CD14-positive monocyte (primary cell): Measurements from ENCODE around the gene TCF4. TPM values are rescaled to one million over a fixed set of nuclear protein-coding genes. Genes with fewer than 3 reads are reported as not detected.

Experiments
- DNase-seq, 3 donors: peaks; one replicate each; pipeline ENCODE4 v3.0.0-alpha.2; 2011 to 2022
- H2AFZ ChIP-seq: 2 replicates; pipeline ENCODE4 v1.6.0; 2012; ENCODE audit warnings: mild to moderate bottlenecking, low read depth, low read length, inconsistent platforms; ENCODE audit not compliant: insufficient read depth, poor library complexity, severe bottlenecking
- H3K27ac ChIP-seq, 2 donors: 1 replicate in 1 of 2; 2 replicates in 1 of 2; pipeline ENCODE4 v1.5.1; 2012 to 2013; ENCODE audit warnings: low read length in 2 of 2, control low read depth in 1 of 2, inconsistent platforms in 1 of 2, low read depth in 1 of 2, mild to moderate bottlenecking in 1 of 2
- H3K27me3 ChIP-seq, 2 donors: one replicate each; pipeline versions ENCODE4 v1.6.0 to v1.6.1; 2011 to 2013; ENCODE audit warnings: low read length in 2 of 2; ENCODE audit not compliant: control insufficient read depth in 2 of 2, insufficient read depth in 2 of 2
- H3K36me3 ChIP-seq, 2 donors: replicated peaks in 1 of 2; 1 replicate in 1 of 2; 2 replicates in 1 of 2; pipeline versions ENCODE4 v1.5.1 to v1.6.1; 2012 to 2013; ENCODE audit warnings: low read length in 2 of 2, control low read depth in 1 of 2, inconsistent platforms in 1 of 2, mild to moderate bottlenecking in 1 of 2; ENCODE audit not compliant: insufficient read depth in 2 of 2, control insufficient read depth in 1 of 2
- H3K4me1 ChIP-seq, 2 donors: 1 replicate in 1 of 2; 2 replicates in 1 of 2; pipeline versions ENCODE4 v1.5.1 to v1.6.1; 2012 to 2013; ENCODE audit warnings: low read length in 2 of 2, control low read depth in 1 of 2, inconsistent platforms in 1 of 2, mild to moderate bottlenecking in 1 of 2, moderate library complexity in 1 of 2; ENCODE audit not compliant: insufficient read depth in 2 of 2, control insufficient read depth in 1 of 2
- H3K4me2 ChIP-seq: replicated peaks from 2 replicates; pipeline ENCODE3; 2012; ENCODE audit warnings: low read length, moderate library complexity, mild to moderate bottlenecking; ENCODE audit not compliant: poor library complexity, severe bottlenecking; ENCODE audit errors: extremely low read depth
- H3K4me3 ChIP-seq, 3 experiments: fragments of 200-600 bp in 1 of 3; sonication (generic) in 1 of 3; replicated peaks in 1 of 3; 1 replicate in 2 of 3; 2 replicates in 1 of 3; pipeline ENCODE4 v1.5.1; 2011 to 2013; ENCODE audit warnings: low read length in 3 of 3, mild to moderate bottlenecking in 3 of 3, control low read depth in 2 of 3, low read depth in 2 of 3, inconsistent platforms in 1 of 3, moderate library complexity in 1 of 3
- H3K79me2 ChIP-seq: 2 replicates; pipeline ENCODE4 v1.6.0; 2012; ENCODE audit warnings: mild to moderate bottlenecking, control low read depth, inconsistent platforms, low read length, moderate library complexity; ENCODE audit not compliant: insufficient read depth
- H3K9ac ChIP-seq: 2 replicates; pipeline ENCODE4 v1.6.0; 2017; ENCODE audit warnings: low read length, mild to moderate bottlenecking; ENCODE audit not compliant: insufficient read depth, poor library complexity, severe bottlenecking
- H3K9me3 ChIP-seq, 2 donors: replicated peaks in 1 of 2; 1 replicate in 1 of 2; 2 replicates in 1 of 2; pipeline versions ENCODE4 v1.5.1 to v1.6.1; 2012 to 2013; ENCODE audit warnings: low read length in 2 of 2, control low read depth in 1 of 2; ENCODE audit not compliant: control insufficient read depth in 1 of 2, insufficient read depth in 1 of 2
- H4K20me1 ChIP-seq: 2 replicates; pipeline ENCODE4 v1.6.0; 2012; ENCODE audit warnings: mild to moderate bottlenecking, low read length, control low read depth, moderate library complexity; ENCODE audit not compliant: insufficient read depth
- H3K27ac Mint-ChIP-seq, 7 donors: one replicate each; pipeline ENCODE4 v1.8.0; 2020; ENCODE audit warnings: mild to moderate bottlenecking in 7 of 7, mixed read lengths in 7 of 7, moderate library complexity in 6 of 7, inconsistent platforms in 2 of 7
- H3K27me3 Mint-ChIP-seq, 3 donors: one replicate each; pipeline ENCODE4 v1.8.0; 2021 to 2022; ENCODE audit warnings: low read depth in 3 of 3, mild to moderate bottlenecking in 3 of 3, mixed read lengths in 3 of 3, moderate library complexity in 3 of 3, inconsistent platforms in 1 of 3
- H3K36me3 Mint-ChIP-seq, 2 donors: one replicate each; pipeline ENCODE4 v1.8.0; 2020; ENCODE audit warnings: mixed read lengths in 2 of 2, inconsistent platforms in 1 of 2, mild to moderate bottlenecking in 1 of 2
- H3K4me1 Mint-ChIP-seq: one replicate; pipeline ENCODE4 v1.8.0; 2020; ENCODE audit warnings: mild to moderate bottlenecking, mixed read lengths
- H3K4me3 Mint-ChIP-seq, 2 donors: one replicate each; pipeline ENCODE4 v1.8.0; 2020; ENCODE audit warnings: mild to moderate bottlenecking in 2 of 2, mixed read lengths in 2 of 2, moderate library complexity in 1 of 2
- H3K9me3 Mint-ChIP-seq, 7 donors: one replicate each; pipeline ENCODE4 v1.8.0; 2020 to 2022; ENCODE audit warnings: mixed read lengths in 7 of 7, mild to moderate bottlenecking in 6 of 7, moderate library complexity in 6 of 7, inconsistent platforms in 2 of 7
- CTCF ChIP-seq: fragments of 200-600 bp; IDR thresholded peaks from one replicate; pipeline ENCODE4 v1.8.0; 2022; ENCODE audit warnings: antibody characterized with exemption, mild to moderate bottlenecking
- WGBS: methylation state at CpG from one replicate; pipeline ENCODE4 v1.1.5; 2013; ENCODE audit warnings: missing lambda C conversion rate; ENCODE audit not compliant: insufficient coverage; 5-methylcytosine and 5-hydroxymethylcytosine counted together
- intact Hi-C, 2 donors: fragments of 100-400 bp; cut with micrococcal nuclease; formaldehyde crosslinking; loops; one replicate each; pipeline versions ENCODE4 v1.15.0 to v1.15.1; 2023
- polyA plus RNA-seq, 3 donors: library from polyadenylated mRNA; depleted of rRNA in 1 of 3; unstranded in 2 of 3; stranded (reverse) in 1 of 3; fragments of 300-500 nt in 2 of 3; fragments of >200 nt in 1 of 3; fragmentation: Illumina TruSeq in 2 of 3; gene quantifications; 1 replicate in 2 of 3; 2 replicates in 1 of 3; pipeline ENCODE4 v1.2.3, GENCODE V29; 2012 to 2021

Gene TCF4
- polyA plus RNA-seq, 3 donors = 5.9 to 12.9 (median 10.7) TPM

GRCh38 chr18:55510809-55511208, 77.2 kb downstream of the TCF4 start:
- H3K79me2 ChIP-seq = no peaks in the 10 kb centered on the region
- H3K27ac Mint-ChIP-seq = peak overlapping the region; percentile 52 to 91 (median 86)
- intact Hi-C loops = no loop called here
- H2AFZ ChIP-seq = peak overlapping the region; percentile 52
- no peaks in the 10 kb centered on the region for H3K36me3 ChIP-seq
- peak; percentile 20 to 61 (median 55) for DNase-seq
- peak overlapping the region; percentile 39 for H3K9ac ChIP-seq
- no peaks in the 10 kb centered on the region for H3K9me3 ChIP-seq
- no peaks in the 10 kb centered on the region for H3K9me3 Mint-ChIP-seq
- peak overlapping the region in 1 of 2 donors; percentile 65 for H3K27ac ChIP-seq
- no peaks in the 10 kb centered on the region for H3K36me3 Mint-ChIP-seq
- peak overlapping the region; percentile 65 for H3K4me2 ChIP-seq
- H3K4me1 ChIP-seq = peaks cover 18 to 32% of the 10 kb centered on the region in 2 donors
- no peak for TF ChIP-seq CTCF
- H3K27me3 ChIP-seq = no peaks in the 10 kb centered on the region
- H3K4me3 ChIP-seq = peak overlapping the region; percentile 32 to 76 (median 61)
- H4K20me1 ChIP-seq = no peaks in the 10 kb centered on the region
- 0% methylated on average over 1 of the region's 5 CpGs for WGBS
- peaks cover 0 to 1% (median 0%) of the 10 kb centered on the region in 3 donors for H3K27me3 Mint-ChIP-seq
- peaks cover 22% of the 10 kb centered on the region for H3K4me1 Mint-ChIP-seq
- peak overlapping the region; percentile 58 to 91 for H3K4me3 Mint-ChIP-seq

GRCh38 chr18:55509631-55510324, 78.2 kb downstream of the TCF4 start:
- peaks cover 0 to 1% (median 0%) of the 10 kb centered on the region in 3 donors for H3K27me3 Mint-ChIP-seq
- TF ChIP-seq CTCF = no peak
- H3K9me3 Mint-ChIP-seq = no peaks in the 10 kb centered on the region
- no CpG with 5 or more reads among the region's 4 CpGs for WGBS
- intact Hi-C loops = no loop called here
- Histone ChIP-seq H3K9ac (peak overlapping the region; percentile 39), H3K4me3 (peak overlapping the region; percentile 22 to 76 (median 61)), H3K27ac (peak overlapping the region in 1 of 2 donors; percentile 65), H4K20me1 (no peaks in the 10 kb centered on the region), H2AFZ (peak overlapping the region; percentile 52), H3K27me3 (no peaks in the 10 kb centered on the region), H3K36me3 (no peaks in the 10 kb centered on the region), H3K79me2 (no peaks in the 10 kb centered on the region), H3K9me3 (no peaks in the 10 kb centered on the region), H3K4me1 (peaks cover 18 to 32% of the 10 kb centered on the region in 2 donors), H3K4me2 (peak overlapping the region; percentile 65)
- H3K4me1 Mint-ChIP-seq = peaks cover 22% of the 10 kb centered on the region
- no peaks in the 10 kb centered on the region for H3K36me3 Mint-ChIP-seq
- peak overlapping the region; percentile 58 to 91 for H3K4me3 Mint-ChIP-seq
- DNase-seq = peak; percentile 51 to 78 (median 76)
- peak overlapping the region; percentile 29 to 91 (median 86) for H3K27ac Mint-ChIP-seq
